ENCODE measurements around the gene UGT1A7.
"Not testable (repeated sequence)": the region's sequence is repeated elsewhere in the genome, so short reads cannot be mapped to it uniquely, and the experiment has no call there.

UGT1A7 gene

GRCh38 chr2:233684640-233685039 is 2.9 kb downstream of the UGT1A7 start:
- no peak for DNase-seq

- no peak for DNase-seq
Measured at GRCh38 chr2:233686928-233687327, 5.2 kb downstream of the UGT1A7 start.

- DNase-seq, result no peak
Measured at GRCh38 chr2:233688341-233688740, 6.6 kb downstream of the UGT1A7 start.

- no peak for DNase-seq
Measured at GRCh38 chr2:233689031-233689430, 7.3 kb downstream of the UGT1A7 start.

GRCh38 chr2:233689501-233689900 is 7.8 kb downstream of the UGT1A7 start:
- no peak for DNase-seq

- no peak for DNase-seq
Measured at GRCh38 chr2:233690444-233690843, 8.7 kb downstream of the UGT1A7 start.

GRCh38 chr2:233691443-233692433 is 10.0 kb downstream of the UGT1A7 start:
- DNase-seq, result no peak

GRCh38 chr2:233692648-233693047 is 10.9 kb downstream of the UGT1A7 start, which contains the start of gene UGT1A6:
Gene UGT1A6, plus strand, starts transcription at chr2:233692890. Its CDS starts 115 bp downstream, at chr2:233693005.
- no peak for DNase-seq

- no peak for DNase-seq
Measured at GRCh38 chr2:233693963-233694362, 12.3 kb downstream of the UGT1A7 start.

GRCh38 chr2:233698740-233699139 is 17.0 kb downstream of the UGT1A7 start:
- no peak for DNase-seq

- no peak for DNase-seq
Measured at GRCh38 chr2:233699424-233700027, 17.8 kb downstream of the UGT1A7 start.

- no peak for DNase-seq
Measured at GRCh38 chr2:233700028-233700635, 18.4 kb downstream of the UGT1A7 start.

GRCh38 chr2:233700842-233701241 is 19.1 kb downstream of the UGT1A7 start:
- DNase-seq, result not testable (repeated sequence)

- DNase-seq, result no peak
Measured at GRCh38 chr2:233702238-233702637, 20.5 kb downstream of the UGT1A7 start.

- DNase-seq, result no peak
Measured at GRCh38 chr2:233705911-233706506, 24.3 kb downstream of the UGT1A7 start.

- no peak for DNase-seq
Measured at GRCh38 chr2:233706720-233707119, 25.0 kb downstream of the UGT1A7 start.

- DNase-seq, result no peak
Measured at GRCh38 chr2:233707940-233708644, 26.4 kb downstream of the UGT1A7 start.

GRCh38 chr2:233708942-233709341 is 27.2 kb downstream of the UGT1A7 start:
- no peak for DNase-seq

- peak; percentile 42 to 61 for DNase-seq
Measured at GRCh38 chr2:233711312-233712008, 29.8 kb downstream of the UGT1A7 start.

GRCh38 chr2:233712611-233713261 is 31.0 kb downstream of the UGT1A7 start, which contains the start of gene UGT1A5:
Gene UGT1A5, plus strand, starts transcription at chr2:233712907. Its CDS starts 85 bp downstream, at chr2:233712992.
- DNase-seq, result no peak

- DNase-seq, result no peak
Measured at GRCh38 chr2:233713262-233713615, 31.5 kb downstream of the UGT1A7 start.

Data from CD4-positive, alpha-beta T cell treated with Interferon alpha-2 for 1 hour (primary cell).